Panc1 (cell line): ENCODE results near the gene GMEB1.

Experiments
- CTCF ChIP-seq: fragments of 450-650 bp; IDR thresholded peaks from 2 replicates; pipeline ENCODE4 v1.5.1; 2017; ENCODE audit warnings: mild to moderate bottlenecking
- POLR2AphosphoS5 ChIP-seq: IDR thresholded peaks from 2 replicates; pipeline ENCODE4 v1.6.1; 2012; ENCODE audit warnings: mild to moderate bottlenecking, low read depth, low read length, moderate library complexity
- REST ChIP-seq, 2 experiments: IDR thresholded peaks; 2 replicates each; pipeline ENCODE4 v1.6.1; 2011 to 2012; ENCODE audit warnings: low read depth in 2 of 2, control low read depth in 1 of 2, low read length in 1 of 2, mild to moderate bottlenecking in 1 of 2, moderate library complexity in 1 of 2; ENCODE audit not compliant: insufficient read depth in 1 of 2

DNA sequence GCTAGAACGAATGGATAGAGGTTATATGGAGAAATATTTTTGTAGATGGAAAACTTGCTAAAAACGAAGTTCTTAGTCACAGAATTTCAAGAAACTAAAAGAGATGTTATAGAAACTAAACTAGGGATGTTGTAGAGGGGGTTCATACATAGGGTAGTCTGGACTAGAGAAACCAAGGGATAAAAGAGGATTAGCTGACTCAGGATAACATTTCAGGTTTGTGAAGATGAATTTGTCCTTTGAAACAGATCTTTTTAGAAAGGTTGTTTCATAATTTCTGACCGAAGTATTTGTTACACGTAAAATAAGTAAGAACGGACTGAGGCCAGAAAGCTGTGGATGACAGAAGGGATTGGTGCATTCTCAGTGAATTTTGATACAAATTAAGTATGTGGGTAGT, 81.7 kb downstream of the GMEB1 start:
- no peak for TF ChIP-seq CTCF
- TF ChIP-seq POLR2AphosphoS5: no peak
- TF ChIP-seq REST (IDR thresholded peaks at IDR 0.05; ENCODE audit: insufficient read depth in 1 of 2, low read depth in 2 of 2, low read length in 1 of 2): no peak
